HEK293 (cell line): Measurements from ENCODE around the gene ATG10.

Experiments used
- CTCF ChIA-PET: fragments of 350-600 bp; formaldehyde crosslinking; extraction: SDS; loops from one replicate; lab custom pipeline; 2021; ENCODE audit warnings: antibody characterized with exemption; lab: Yijun Ruan, JAX
- POLR2A ChIA-PET: fragments of 300-600 bp; formaldehyde crosslinking; extraction: SDS; loops from one replicate; lab custom pipeline; 2020; ENCODE audit warnings: antibody characterized with exemption, inconsistent platforms; lab: Yijun Ruan, JAX
- H3K27ac ChIP-seq: fragments of 200-500 bp; sonication (Bioruptor generic); 2 replicates; pipeline ENCODE4 v1.5.1; 2014; ENCODE audit warnings: low read depth, low read length, control low read depth, inconsistent platforms; ENCODE audit errors: extremely low read depth
- H3K36me3 ChIP-seq, 2 experiments: fragments of 200-500 bp in 1 of 2; sonication (Bioruptor generic) in 1 of 2; 1 replicate in 1 of 2; 2 replicates in 1 of 2; pipeline ENCODE4 v1.5.1; 2014 to 2017; ENCODE audit warnings: inconsistent platforms in 2 of 2, low read length in 2 of 2; ENCODE audit not compliant: control insufficient read depth in 2 of 2, insufficient read depth in 1 of 2
- H3K4me1 ChIP-seq: fragments of 200-500 bp; sonication (Bioruptor generic); 2 replicates; pipeline ENCODE4 v1.5.1; 2014; ENCODE audit warnings: mild to moderate bottlenecking, low read length, inconsistent platforms; ENCODE audit not compliant: control insufficient read depth, insufficient read depth
- H3K4me3 ChIP-seq: 2 replicates; pipeline ENCODE4 v1.5.1; 2011; ENCODE audit warnings: low read depth, mild to moderate bottlenecking, control low read depth, low read length, moderate library complexity
- H3K9me3 ChIP-seq: fragments of 200-500 bp; sonication (Bioruptor generic); 2 replicates; pipeline ENCODE4 v1.5.1; 2014; ENCODE audit warnings: low read depth, low read length, inconsistent platforms; ENCODE audit not compliant: control insufficient read depth, insufficient read depth
- FEZF1 ChIP-seq: fragments of 450-650 bp; formaldehyde crosslinking; IDR thresholded peaks from 2 replicates; pipeline ENCODE4 v1.5.1; 2016; ENCODE audit warnings: missing biosample characterization, missing genetic modification characterization
- HOXD13 ChIP-seq: sonication (generic); formaldehyde crosslinking; IDR thresholded peaks from 2 replicates; pipeline ENCODE4 v1.8.0; 2022; ENCODE audit warnings: missing genetic modification reagents, borderline replicate concordance
- KLF10 ChIP-seq: fragments of 450-650 bp; IDR thresholded peaks from 2 replicates; pipeline ENCODE4 v1.5.1; 2018; ENCODE audit warnings: missing biosample characterization, mild to moderate bottlenecking, missing genetic modification characterization
- MEIS1 ChIP-seq: sonication (generic); formaldehyde crosslinking; IDR thresholded peaks from 2 replicates; pipeline ENCODE4 v1.8.1; 2022; ENCODE audit warnings: missing genetic modification reagents, mild to moderate bottlenecking, borderline replicate concordance
- OVOL3 ChIP-seq: fragments of 450-650 bp; formaldehyde crosslinking; IDR thresholded peaks from 2 replicates; pipeline ENCODE4 v1.5.1; 2016; ENCODE audit warnings: missing biosample characterization, missing genetic modification characterization
- RBAK ChIP-seq: fragments of 450-650 bp; formaldehyde crosslinking; IDR thresholded peaks from 2 replicates; pipeline ENCODE4 v1.5.1; 2016; ENCODE audit warnings: missing biosample characterization, missing genetic modification characterization
- ZFP41 ChIP-seq: fragments of 450-650 bp; formaldehyde crosslinking; IDR thresholded peaks from 2 replicates; pipeline ENCODE4 v1.5.1; 2016; ENCODE audit warnings: missing biosample characterization, missing genetic modification characterization, borderline replicate concordance
- ZNF16 ChIP-seq: fragments of 450-650 bp; formaldehyde crosslinking; IDR thresholded peaks from 2 replicates; pipeline ENCODE4 v1.5.1; 2016; ENCODE audit warnings: low read depth, missing biosample characterization, missing genetic modification characterization
- ZNF292 ChIP-seq: fragments of 450-650 bp; formaldehyde crosslinking; IDR thresholded peaks from 2 replicates; pipeline ENCODE4 v1.5.1; 2016; ENCODE audit warnings: low read depth, missing biosample characterization, missing genetic modification characterization, borderline replicate concordance
- ZNF350 ChIP-seq: fragments of 450-650 bp; formaldehyde crosslinking; IDR thresholded peaks from 2 replicates; pipeline ENCODE4 v1.5.0; 2017; ENCODE audit warnings: missing biosample characterization, mild to moderate bottlenecking, missing genetic modification characterization
- ZNF366 ChIP-seq: fragments of 450-650 bp; formaldehyde crosslinking; conservative IDR thresholded peaks from 2 replicates; pipeline ENCODE4 v1.5.1; 2016; ENCODE audit warnings: missing biosample characterization, missing genetic modification characterization
- ZNF529 ChIP-seq: fragments of 450-650 bp; formaldehyde crosslinking; IDR thresholded peaks from 2 replicates; pipeline ENCODE4 v1.5.1; 2017; ENCODE audit warnings: missing genetic modification characterization, missing biosample characterization; ENCODE audit not compliant: insufficient replicate concordance
- ZNF621 ChIP-seq: fragments of 450-650 bp; formaldehyde crosslinking; IDR thresholded peaks from 2 replicates; pipeline ENCODE4 v1.5.1; 2017; ENCODE audit warnings: missing biosample characterization, missing genetic modification characterization
- ZNF654 ChIP-seq: fragments of 450-650 bp; formaldehyde crosslinking; IDR thresholded peaks from 2 replicates; pipeline ENCODE4 v1.5.1; 2016; ENCODE audit warnings: low read depth, missing biosample characterization, missing genetic modification characterization
- ZNF658 ChIP-seq: fragments of 450-650 bp; formaldehyde crosslinking; IDR thresholded peaks from 2 replicates; pipeline ENCODE4; 2016; ENCODE audit warnings: missing biosample characterization, missing genetic modification characterization
- TF ChIP-seq, protein P1 (sequence below): fragments of 450-650 bp; formaldehyde crosslinking; IDR thresholded peaks from 2 replicates; pipeline ENCODE4 v1.5.1; 2016; ENCODE audit warnings: missing biosample characterization, missing genetic modification characterization
- TF ChIP-seq, protein P2 (sequence below): fragments of 450-650 bp; formaldehyde crosslinking; IDR thresholded peaks from 2 replicates; pipeline ENCODE4 v1.5.1; 2016; ENCODE audit warnings: missing biosample characterization, missing genetic modification characterization
- TF ChIP-seq, protein P3 (sequence below): fragments of 450-650 bp; formaldehyde crosslinking; IDR thresholded peaks from 2 replicates; pipeline ENCODE4 v1.5.1; 2016; ENCODE audit warnings: missing biosample characterization, missing genetic modification characterization
- TF ChIP-seq, protein P4 (sequence below): fragments of 450-650 bp; formaldehyde crosslinking; IDR thresholded peaks from 2 replicates; pipeline ENCODE4 v1.5.1; 2016; ENCODE audit warnings: missing biosample characterization, missing genetic modification characterization, low read depth
- TF ChIP-seq, protein P5 (sequence below): fragments of 450-650 bp; formaldehyde crosslinking; IDR thresholded peaks from 2 replicates; pipeline ENCODE4 v1.5.1; 2016; ENCODE audit warnings: missing biosample characterization, missing genetic modification characterization

ATG10 gene

DNA sequence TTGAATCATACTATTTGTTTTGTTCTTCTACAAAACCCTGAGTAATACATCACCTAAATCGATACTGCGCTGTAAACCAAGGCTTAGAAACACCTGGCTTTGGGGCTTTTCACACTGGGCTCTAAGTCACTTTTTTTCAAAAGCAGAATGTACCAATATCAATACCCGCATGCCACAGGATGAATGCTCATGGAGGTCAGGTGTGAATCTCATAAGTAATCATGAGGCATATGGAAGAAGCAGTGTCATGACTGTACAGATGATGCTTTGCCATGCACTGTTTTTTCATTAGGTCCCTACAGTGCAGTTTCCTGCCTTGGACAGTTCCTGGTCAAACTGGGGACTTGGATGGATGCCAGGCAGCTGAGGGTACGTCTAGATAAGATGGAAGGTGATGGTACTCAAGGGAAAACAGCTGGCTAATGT is 49.0 kb upstream of the ATG10 start:
- TF ChIP-seq, protein P1, sequence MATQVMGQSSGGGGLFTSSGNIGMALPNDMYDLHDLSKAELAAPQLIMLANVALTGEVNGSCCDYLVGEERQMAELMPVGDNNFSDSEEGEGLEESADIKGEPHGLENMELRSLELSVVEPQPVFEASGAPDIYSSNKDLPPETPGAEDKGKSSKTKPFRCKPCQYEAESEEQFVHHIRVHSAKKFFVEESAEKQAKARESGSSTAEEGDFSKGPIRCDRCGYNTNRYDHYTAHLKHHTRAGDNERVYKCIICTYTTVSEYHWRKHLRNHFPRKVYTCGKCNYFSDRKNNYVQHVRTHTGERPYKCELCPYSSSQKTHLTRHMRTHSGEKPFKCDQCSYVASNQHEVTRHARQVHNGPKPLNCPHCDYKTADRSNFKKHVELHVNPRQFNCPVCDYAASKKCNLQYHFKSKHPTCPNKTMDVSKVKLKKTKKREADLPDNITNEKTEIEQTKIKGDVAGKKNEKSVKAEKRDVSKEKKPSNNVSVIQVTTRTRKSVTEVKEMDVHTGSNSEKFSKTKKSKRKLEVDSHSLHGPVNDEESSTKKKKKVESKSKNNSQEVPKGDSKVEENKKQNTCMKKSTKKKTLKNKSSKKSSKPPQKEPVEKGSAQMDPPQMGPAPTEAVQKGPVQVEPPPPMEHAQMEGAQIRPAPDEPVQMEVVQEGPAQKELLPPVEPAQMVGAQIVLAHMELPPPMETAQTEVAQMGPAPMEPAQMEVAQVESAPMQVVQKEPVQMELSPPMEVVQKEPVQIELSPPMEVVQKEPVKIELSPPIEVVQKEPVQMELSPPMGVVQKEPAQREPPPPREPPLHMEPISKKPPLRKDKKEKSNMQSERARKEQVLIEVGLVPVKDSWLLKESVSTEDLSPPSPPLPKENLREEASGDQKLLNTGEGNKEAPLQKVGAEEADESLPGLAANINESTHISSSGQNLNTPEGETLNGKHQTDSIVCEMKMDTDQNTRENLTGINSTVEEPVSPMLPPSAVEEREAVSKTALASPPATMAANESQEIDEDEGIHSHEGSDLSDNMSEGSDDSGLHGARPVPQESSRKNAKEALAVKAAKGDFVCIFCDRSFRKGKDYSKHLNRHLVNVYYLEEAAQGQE: peak; percentile 68
- no peak for TF ChIP-seq RBAK
- TF ChIP-seq, protein P2, sequence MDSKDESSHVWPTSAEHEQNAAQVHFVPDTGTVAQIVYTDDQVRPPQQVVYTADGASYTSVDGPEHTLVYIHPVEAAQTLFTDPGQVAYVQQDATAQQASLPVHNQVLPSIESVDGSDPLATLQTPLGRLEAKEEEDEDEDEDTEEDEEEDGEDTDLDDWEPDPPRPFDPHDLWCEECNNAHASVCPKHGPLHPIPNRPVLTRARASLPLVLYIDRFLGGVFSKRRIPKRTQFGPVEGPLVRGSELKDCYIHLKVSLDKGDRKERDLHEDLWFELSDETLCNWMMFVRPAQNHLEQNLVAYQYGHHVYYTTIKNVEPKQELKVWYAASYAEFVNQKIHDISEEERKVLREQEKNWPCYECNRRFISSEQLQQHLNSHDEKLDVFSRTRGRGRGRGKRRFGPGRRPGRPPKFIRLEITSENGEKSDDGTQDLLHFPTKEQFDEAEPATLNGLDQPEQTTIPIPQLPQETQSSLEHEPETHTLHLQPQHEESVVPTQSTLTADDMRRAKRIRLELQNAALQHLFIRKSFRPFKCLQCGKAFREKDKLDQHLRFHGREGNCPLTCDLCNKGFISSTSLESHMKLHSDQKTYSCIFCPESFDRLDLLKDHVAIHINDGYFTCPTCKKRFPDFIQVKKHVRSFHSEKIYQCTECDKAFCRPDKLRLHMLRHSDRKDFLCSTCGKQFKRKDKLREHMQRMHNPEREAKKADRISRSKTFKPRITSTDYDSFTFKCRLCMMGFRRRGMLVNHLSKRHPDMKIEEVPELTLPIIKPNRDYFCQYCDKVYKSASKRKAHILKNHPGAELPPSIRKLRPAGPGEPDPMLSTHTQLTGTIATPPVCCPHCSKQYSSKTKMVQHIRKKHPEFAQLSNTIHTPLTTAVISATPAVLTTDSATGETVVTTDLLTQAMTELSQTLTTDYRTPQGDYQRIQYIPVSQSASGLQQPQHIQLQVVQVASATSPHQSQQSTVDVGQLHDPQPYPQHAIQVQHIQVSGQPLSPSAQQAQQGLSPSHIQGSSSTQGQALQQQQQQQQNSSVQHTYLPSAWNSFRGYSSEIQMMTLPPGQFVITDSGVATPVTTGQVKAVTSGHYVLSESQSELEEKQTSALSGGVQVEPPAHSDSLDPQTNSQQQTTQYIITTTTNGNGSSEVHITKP (tag by site-specific recombination): peak; percentile 48; the same call in 1 of the 2 replicates
- CTCF ChIA-PET: no interaction called here
- no peaks in the 10 kb centered on the region for H3K36me3 ChIP-seq
- H3K4me1 ChIP-seq: no peaks in the 10 kb centered on the region
- H3K4me3 ChIP-seq: no peak overlapping the region
- H3K9me3 ChIP-seq: no peaks in the 10 kb centered on the region
- POLR2A ChIA-PET: no interaction called here
- H3K27ac ChIP-seq: no peak overlapping the region

DNA sequence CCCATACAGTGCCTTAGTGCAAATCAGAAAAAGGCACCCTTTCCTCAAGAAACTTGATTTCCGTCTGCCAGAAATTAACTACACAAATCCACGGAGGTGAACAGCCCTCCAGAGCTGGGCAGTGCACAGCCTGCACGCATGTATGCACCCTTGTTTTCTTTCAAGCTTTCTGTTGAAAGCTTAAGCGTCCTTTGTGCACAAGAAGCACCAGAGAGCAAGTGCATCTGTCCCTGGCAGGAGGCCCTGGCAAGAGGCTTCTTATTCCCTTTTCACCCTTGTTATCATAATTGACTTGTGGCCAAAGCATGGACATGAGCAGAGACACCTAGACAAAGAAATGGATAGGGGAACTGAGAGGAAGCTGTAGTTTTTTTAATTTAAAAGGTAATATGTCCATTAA is 47.4 kb upstream of the ATG10 start:
- Histone ChIP-seq H3K27ac (no peak overlapping the region), H3K4me3 (no peak overlapping the region), H3K9me3 (no peaks in the 10 kb centered on the region), H3K36me3 (no peaks in the 10 kb centered on the region), H3K4me1 (no peaks in the 10 kb centered on the region)
- POLR2A ChIA-PET: no interaction called here
- CTCF ChIA-PET: no interaction called here
- TF ChIP-seq ZNF621 (tag by site-specific recombination) (no peak), ZNF658 (tag by site-specific recombination) (no peak), FEZF1 (tag by site-specific recombination) (no peak), ZNF350 (tag by site-specific recombination) (no peak), OVOL3 (no peak), HOXD13 (CRISPR knock-in tag) (no peak), ZNF654 (tag by site-specific recombination) (no peak), ZNF366 (tag by site-specific recombination) (no peak), ZNF292 (no peak), MEIS1 (CRISPR knock-in tag) (no peak)

DNA sequence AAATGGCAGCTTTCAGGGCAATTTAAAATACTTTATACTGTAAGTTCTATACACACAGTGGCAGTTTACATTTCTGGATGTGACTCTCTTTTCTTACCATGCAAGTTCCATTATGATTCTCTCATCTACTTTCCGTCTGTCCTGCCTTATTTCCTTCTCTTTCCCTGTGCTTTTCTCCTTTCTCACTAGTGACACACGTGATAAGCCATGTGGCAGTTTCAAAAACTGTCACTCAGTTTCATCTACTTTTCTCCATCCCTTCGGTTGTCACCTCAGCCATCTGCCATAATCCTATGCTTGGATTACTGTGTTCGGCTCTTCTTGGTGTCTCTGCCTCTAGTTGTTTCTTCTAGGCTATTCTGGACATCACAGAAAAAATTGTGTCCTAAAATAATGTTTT is 46.8 kb upstream of the ATG10 start:
- H3K36me3 ChIP-seq: no peaks in the 10 kb centered on the region
- no peak overlapping the region for H3K27ac ChIP-seq
- POLR2A ChIA-PET: no interaction called here
- CTCF ChIA-PET: no interaction called here
- no peaks in the 10 kb centered on the region for H3K9me3 ChIP-seq
- no peak overlapping the region for H3K4me3 ChIP-seq
- no peaks in the 10 kb centered on the region for H3K4me1 ChIP-seq
- TF ChIP-seq KLF10 (tag by site-specific recombination) (no peak), ZFP41 (tag by site-specific recombination) (no peak), ZNF529 (no peak), ZNF16 (tag by site-specific recombination) (no peak)
- TF ChIP-seq, protein P3, sequence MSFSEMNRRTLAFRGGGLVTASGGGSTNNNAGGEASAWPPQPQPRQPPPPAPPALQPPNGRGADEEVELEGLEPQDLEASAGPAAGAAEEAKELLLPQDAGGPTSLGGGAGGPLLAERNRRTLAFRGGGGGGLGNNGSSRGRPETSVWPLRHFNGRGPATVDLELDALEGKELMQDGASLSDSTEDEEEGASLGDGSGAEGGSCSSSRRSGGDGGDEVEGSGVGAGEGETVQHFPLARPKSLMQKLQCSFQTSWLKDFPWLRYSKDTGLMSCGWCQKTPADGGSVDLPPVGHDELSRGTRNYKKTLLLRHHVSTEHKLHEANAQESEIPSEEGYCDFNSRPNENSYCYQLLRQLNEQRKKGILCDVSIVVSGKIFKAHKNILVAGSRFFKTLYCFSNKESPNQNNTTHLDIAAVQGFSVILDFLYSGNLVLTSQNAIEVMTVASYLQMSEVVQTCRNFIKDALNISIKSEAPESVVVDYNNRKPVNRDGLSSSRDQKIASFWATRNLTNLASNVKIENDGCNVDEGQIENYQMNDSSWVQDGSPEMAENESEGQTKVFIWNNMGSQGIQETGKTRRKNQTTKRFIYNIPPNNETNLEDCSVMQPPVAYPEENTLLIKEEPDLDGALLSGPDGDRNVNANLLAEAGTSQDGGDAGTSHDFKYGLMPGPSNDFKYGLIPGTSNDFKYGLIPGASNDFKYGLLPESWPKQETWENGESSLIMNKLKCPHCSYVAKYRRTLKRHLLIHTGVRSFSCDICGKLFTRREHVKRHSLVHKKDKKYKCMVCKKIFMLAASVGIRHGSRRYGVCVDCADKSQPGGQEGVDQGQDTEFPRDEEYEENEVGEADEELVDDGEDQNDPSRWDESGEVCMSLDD (tag by site-specific recombination): no peak
- TF ChIP-seq, protein P4, sequence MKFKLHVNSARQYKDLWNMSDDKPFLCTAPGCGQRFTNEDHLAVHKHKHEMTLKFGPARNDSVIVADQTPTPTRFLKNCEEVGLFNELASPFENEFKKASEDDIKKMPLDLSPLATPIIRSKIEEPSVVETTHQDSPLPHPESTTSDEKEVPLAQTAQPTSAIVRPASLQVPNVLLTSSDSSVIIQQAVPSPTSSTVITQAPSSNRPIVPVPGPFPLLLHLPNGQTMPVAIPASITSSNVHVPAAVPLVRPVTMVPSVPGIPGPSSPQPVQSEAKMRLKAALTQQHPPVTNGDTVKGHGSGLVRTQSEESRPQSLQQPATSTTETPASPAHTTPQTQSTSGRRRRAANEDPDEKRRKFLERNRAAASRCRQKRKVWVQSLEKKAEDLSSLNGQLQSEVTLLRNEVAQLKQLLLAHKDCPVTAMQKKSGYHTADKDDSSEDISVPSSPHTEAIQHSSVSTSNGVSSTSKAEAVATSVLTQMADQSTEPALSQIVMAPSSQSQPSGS: no peak
- TF ChIP-seq, protein P5, sequence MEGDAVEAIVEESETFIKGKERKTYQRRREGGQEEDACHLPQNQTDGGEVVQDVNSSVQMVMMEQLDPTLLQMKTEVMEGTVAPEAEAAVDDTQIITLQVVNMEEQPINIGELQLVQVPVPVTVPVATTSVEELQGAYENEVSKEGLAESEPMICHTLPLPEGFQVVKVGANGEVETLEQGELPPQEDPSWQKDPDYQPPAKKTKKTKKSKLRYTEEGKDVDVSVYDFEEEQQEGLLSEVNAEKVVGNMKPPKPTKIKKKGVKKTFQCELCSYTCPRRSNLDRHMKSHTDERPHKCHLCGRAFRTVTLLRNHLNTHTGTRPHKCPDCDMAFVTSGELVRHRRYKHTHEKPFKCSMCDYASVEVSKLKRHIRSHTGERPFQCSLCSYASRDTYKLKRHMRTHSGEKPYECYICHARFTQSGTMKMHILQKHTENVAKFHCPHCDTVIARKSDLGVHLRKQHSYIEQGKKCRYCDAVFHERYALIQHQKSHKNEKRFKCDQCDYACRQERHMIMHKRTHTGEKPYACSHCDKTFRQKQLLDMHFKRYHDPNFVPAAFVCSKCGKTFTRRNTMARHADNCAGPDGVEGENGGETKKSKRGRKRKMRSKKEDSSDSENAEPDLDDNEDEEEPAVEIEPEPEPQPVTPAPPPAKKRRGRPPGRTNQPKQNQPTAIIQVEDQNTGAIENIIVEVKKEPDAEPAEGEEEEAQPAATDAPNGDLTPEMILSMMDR: no peak
